Measurements from ENCODE around the gene FAXC. TPM values are rescaled to one million over a fixed set of nuclear protein-coding genes. Genes with fewer than 3 reads are reported as not detected.

The FAXC gene
- total RNA-seq, 2 experiments from 2014 or later, result not detected

GRCh38 chr6:99346595-99346994 lies 2.9 kb downstream of the FAXC start:
- Histone ChIP-seq H3K27ac (ENCODE audit: low read depth in 1 of 2, low read length in 2 of 2) (no peak overlapping the region), H3K36me3 (ENCODE audit: insufficient read depth, low read length) (no peaks in the 10 kb centered on the region), H3K9me3 (ENCODE audit: control insufficient read depth in 1 of 2, insufficient read depth in 1 of 2, low read length in 2 of 2) (no peaks in the 10 kb centered on the region), H3K4me3 (ENCODE audit: low read length) (no peak overlapping the region), H3K27me3 (ENCODE audit: control insufficient read depth in 1 of 2, insufficient read depth in 2 of 2, low read length in 2 of 2) (peaks cover 36 to 46% of the 10 kb centered on the region in 2 experiments), H3K4me1 (ENCODE audit: insufficient read depth, low read length) (peaks cover 6% of the 10 kb centered on the region)
- peaks cover 5% of the 10 kb centered on the region for H3K4me1 Mint-ChIP-seq (ENCODE audit: low read depth)
- DNase-seq (no peak), ATAC-seq (ENCODE audit: poor library complexity) (no peak)
- CTCF ChIA-PET, result no interaction called here
- no peak for TF ChIP-seq CTCF (IDR thresholded peaks at IDR 0.05)
- H3K4me3 Mint-ChIP-seq, result no peak overlapping the region
- peaks cover 78% of the 10 kb centered on the region for H3K27me3 Mint-ChIP-seq
- H3K27ac Mint-ChIP-seq, result no peak overlapping the region
- no peaks in the 10 kb centered on the region for H3K9me3 Mint-ChIP-seq
- intact Hi-C loops (cut with DNase I, micrococcal nuclease), result no loop called here
- no peaks in the 10 kb centered on the region for H3K36me3 Mint-ChIP-seq (ENCODE audit: low read depth)
- POLR2A ChIA-PET, result no interaction called here

DNA sequence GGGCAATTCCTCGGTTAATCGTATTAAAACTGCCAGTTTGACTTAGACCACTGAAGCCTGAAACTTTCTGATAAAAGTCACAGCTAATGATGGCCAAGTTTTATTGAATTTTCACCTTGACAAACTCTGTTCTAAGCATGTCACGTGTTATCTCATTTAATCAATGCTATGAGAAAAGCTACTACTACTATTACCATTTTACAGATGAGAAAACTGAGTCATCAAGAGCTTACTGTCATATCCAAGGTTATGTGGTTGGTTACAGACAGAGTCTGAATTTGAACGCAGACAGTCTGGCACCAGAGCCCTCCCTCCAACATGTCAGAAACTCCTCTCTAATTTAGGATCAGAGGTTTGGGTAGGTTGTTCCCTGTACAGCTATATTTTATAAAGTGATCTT lies 4.3 kb downstream of the FAXC start:
- Histone ChIP-seq H3K4me3 (ENCODE audit: low read length) (no peak overlapping the region), H3K4me1 (ENCODE audit: insufficient read depth, low read length) (peaks cover 6% of the 10 kb centered on the region), H3K36me3 (ENCODE audit: insufficient read depth, low read length) (no peaks in the 10 kb centered on the region), H3K27ac (ENCODE audit: low read depth in 1 of 2, low read length in 2 of 2) (no peak overlapping the region), H3K27me3 (ENCODE audit: control insufficient read depth in 1 of 2, insufficient read depth in 2 of 2, low read length in 2 of 2) (peaks cover 24 to 31% of the 10 kb centered on the region in 2 experiments), H3K9me3 (ENCODE audit: control insufficient read depth in 1 of 2, insufficient read depth in 1 of 2, low read length in 2 of 2) (no peaks in the 10 kb centered on the region)
- Mint-ChIP-seq H3K27ac (no peak overlapping the region), H3K9me3 (no peaks in the 10 kb centered on the region), H3K4me1 (ENCODE audit: low read depth) (peaks cover 2% of the 10 kb centered on the region), H3K27me3 (peaks cover 64% of the 10 kb centered on the region), H3K36me3 (ENCODE audit: low read depth) (no peaks in the 10 kb centered on the region), H3K4me3 (no peak overlapping the region)
- no peak for TF ChIP-seq CTCF (IDR thresholded peaks at IDR 0.05)
- intact Hi-C loops (cut with DNase I, micrococcal nuclease), result no loop called here
- ATAC-seq (ENCODE audit: poor library complexity) (no peak), DNase-seq (no peak)
- ChIA-PET CTCF (no interaction called here), POLR2A (no interaction called here)

GRCh38 chr6:99344289-99344688 lies 5.2 kb downstream of the FAXC start:
- ATAC-seq (ENCODE audit: poor library complexity), result no peak
- Histone ChIP-seq H3K9me3 (ENCODE audit: control insufficient read depth in 1 of 2, insufficient read depth in 1 of 2, low read length in 2 of 2) (no peaks in the 10 kb centered on the region), H3K27ac (ENCODE audit: low read depth in 1 of 2, low read length in 2 of 2) (no peak overlapping the region), H3K27me3 (ENCODE audit: control insufficient read depth in 1 of 2, insufficient read depth in 2 of 2, low read length in 2 of 2) (peaks cover 20 to 28% of the 10 kb centered on the region in 2 experiments), H3K4me3 (ENCODE audit: low read length) (no peak overlapping the region), H3K4me1 (ENCODE audit: insufficient read depth, low read length) (peaks cover 2% of the 10 kb centered on the region), H3K36me3 (ENCODE audit: insufficient read depth, low read length) (no peaks in the 10 kb centered on the region)
- H3K27me3 Mint-ChIP-seq, result peaks cover 66% of the 10 kb centered on the region
- DNase-seq, result no peak
- no peaks in the 10 kb centered on the region for H3K4me1 Mint-ChIP-seq (ENCODE audit: low read depth)
- intact Hi-C loops (cut with DNase I, micrococcal nuclease), result no loop called here
- no peaks in the 10 kb centered on the region for H3K9me3 Mint-ChIP-seq
- POLR2A ChIA-PET, result no interaction called here
- no peaks in the 10 kb centered on the region for H3K36me3 Mint-ChIP-seq (ENCODE audit: low read depth)
- no peak overlapping the region for H3K4me3 Mint-ChIP-seq
- TF ChIP-seq CTCF (IDR thresholded peaks at IDR 0.05), result no peak
- no peak overlapping the region for H3K27ac Mint-ChIP-seq
- CTCF ChIA-PET, result interaction anchor here (1.3 kb wide), 1 partner anchor 14 kb away, joined by 5 read pairs; no protein-coding TSS in a partner anchor
